CD4-positive, alpha-beta T cell treated with Interferon gamma for 1 hour (primary cell): ENCODE measurements around the gene ACADVL.
"Not testable (repeated sequence)": the region's sequence is repeated elsewhere in the genome, so short reads cannot be mapped to it uniquely, and the experiment has no call there.

Experiments used
- DNase-seq: peaks from one replicate; pipeline ENCODE4 v3.0.0-alpha.2; 2020

ACADVL gene

GRCh38 chr17:7235693-7236665, 16.2 kb downstream of the ACADVL start:
- no peak for DNase-seq

GRCh38 chr17:7236808-7237207, 17.1 kb downstream of the ACADVL start:
- no peak for DNase-seq

GRCh38 chr17:7237266-7237760, 17.6 kb downstream of the ACADVL start:
- DNase-seq, result no peak

GRCh38 chr17:7237761-7238419, 18.2 kb downstream of the ACADVL start:
- DNase-seq, result peak; percentile 85

GRCh38 chr17:7238420-7239090, 18.8 kb downstream of the ACADVL start:
- DNase-seq, result peak; percentile 62

- peak; percentile 99 for DNase-seq
Observed at GRCh38 chr17:7239091-7240027, 19.6 kb downstream of the ACADVL start, which contains the start of gene PHF23. Gene PHF23 (minus strand): TSS chr17:7239457. CDS start chr17:7239279, 178 bp downstream.

GRCh38 chr17:7240375-7240774, 20.6 kb downstream of the ACADVL start:
- no peak for DNase-seq

- DNase-seq, result no peak
Observed at GRCh38 chr17:7241090-7241733, 21.5 kb downstream of the ACADVL start.

- DNase-seq, result peak; percentile 88
Observed at GRCh38 chr17:7241783-7242716, 22.3 kb downstream of the ACADVL start, which contains the start of gene GABARAP. Gene GABARAP (minus strand): TSS chr17:7242449. CDS start chr17:7242330, 119 bp downstream.

GRCh38 chr17:7242717-7243452, 23.1 kb downstream of the ACADVL start:
- DNase-seq, result peak; percentile 92

- DNase-seq, result no peak
Observed at GRCh38 chr17:7243453-7243729, 23.7 kb downstream of the ACADVL start.

- not testable (repeated sequence) for DNase-seq
Observed at GRCh38 chr17:7243838-7244237, 24.1 kb downstream of the ACADVL start.

GRCh38 chr17:7246779-7247178, 27.0 kb downstream of the ACADVL start:
- no peak for DNase-seq

GRCh38 chr17:7248796-7249195, 29.1 kb downstream of the ACADVL start:
- no peak for DNase-seq

GRCh38 chr17:7249214-7249613, 29.5 kb downstream of the ACADVL start:
- DNase-seq, result no peak

- DNase-seq, result no peak
Observed at GRCh38 chr17:7249830-7250229, 30.1 kb downstream of the ACADVL start.

- DNase-seq, result peak; percentile 63
Observed at GRCh38 chr17:7250695-7251627, 31.2 kb downstream of the ACADVL start.

- DNase-seq, result peak; percentile 99
Observed at GRCh38 chr17:7251661-7252175, 32.0 kb downstream of the ACADVL start, which contains the start of gene CTDNEP1. Gene CTDNEP1 (minus strand): TSS chr17:7251734. CDS start chr17:7251296, 438 bp downstream.
